Liver (tissue), 3 donors: ENCODE results near the gene CASZ1.

Source experiments
- EGR1 ChIP-seq, 2 donors: IDR thresholded peaks; 2 replicates each; pipeline ENCODE4 v1.6.1; 2016 to 2018; ENCODE audit warnings: antibody characterized with exemption in 2 of 2, low read depth in 2 of 2
- FOXA2 ChIP-seq: IDR thresholded peaks from 2 replicates; pipeline ENCODE4 v1.6.1; 2016; ENCODE audit warnings: antibody characterized with exemption
- GABPA ChIP-seq, 2 donors: IDR thresholded peaks in 1 of 2; conservative IDR thresholded peaks in 1 of 2; 2 replicates each; pipeline ENCODE4 v1.6.1; 2016; ENCODE audit warnings: antibody characterized with exemption in 2 of 2, mild to moderate bottlenecking in 1 of 2, moderate library complexity in 1 of 2
- RAD21 ChIP-seq, 2 donors: IDR thresholded peaks; 2 replicates each; pipeline ENCODE4 v1.6.1; 2016; ENCODE audit warnings: antibody characterized with exemption in 2 of 2, mild to moderate bottlenecking in 2 of 2
- TF ChIP-seq, protein P1 (sequence below): fragments of 150-350 bp; IDR thresholded peaks from 2 replicates; pipeline ENCODE4 v1.5.1; 2017; ENCODE audit warnings: improper control_type of control experiment, low read depth, low read length; ENCODE audit not compliant: missing input control
- donor health status: healthy.
- donor health status: healthy.

DNA sequence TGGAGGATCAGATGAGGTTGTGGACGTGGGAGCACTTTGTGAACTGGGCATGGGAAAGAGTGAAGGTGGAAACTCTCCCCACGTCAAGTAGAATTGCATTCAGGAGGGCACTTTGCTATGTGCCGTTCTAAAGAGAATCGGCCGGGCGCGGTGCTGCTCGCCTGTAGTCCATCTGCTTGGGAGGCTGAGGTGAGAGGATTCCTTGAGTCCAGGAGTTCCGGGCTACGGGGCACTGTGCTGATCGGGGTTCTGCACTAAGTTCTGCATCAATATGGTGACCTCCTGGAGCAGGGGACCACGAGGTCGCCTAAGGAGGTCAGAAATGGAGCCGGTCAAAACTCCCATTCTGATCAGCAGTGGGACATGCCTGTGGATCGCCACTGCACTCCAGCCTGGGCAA, 179.8 kb downstream of the CASZ1 start:
- TF ChIP-seq RAD21 (IDR thresholded peaks at IDR 0.05) (no peak), FOXA2 (no peak), EGR1 (IDR thresholded peaks at IDR 0.05; ENCODE audit: low read depth in 2 of 2) (no peak), GABPA (IDR thresholded peaks at IDR 0.05 in 1 of 2, conservative IDR thresholded peaks at IDR 0.05 in 1 of 2) (no peak)
- TF ChIP-seq, protein P1, sequence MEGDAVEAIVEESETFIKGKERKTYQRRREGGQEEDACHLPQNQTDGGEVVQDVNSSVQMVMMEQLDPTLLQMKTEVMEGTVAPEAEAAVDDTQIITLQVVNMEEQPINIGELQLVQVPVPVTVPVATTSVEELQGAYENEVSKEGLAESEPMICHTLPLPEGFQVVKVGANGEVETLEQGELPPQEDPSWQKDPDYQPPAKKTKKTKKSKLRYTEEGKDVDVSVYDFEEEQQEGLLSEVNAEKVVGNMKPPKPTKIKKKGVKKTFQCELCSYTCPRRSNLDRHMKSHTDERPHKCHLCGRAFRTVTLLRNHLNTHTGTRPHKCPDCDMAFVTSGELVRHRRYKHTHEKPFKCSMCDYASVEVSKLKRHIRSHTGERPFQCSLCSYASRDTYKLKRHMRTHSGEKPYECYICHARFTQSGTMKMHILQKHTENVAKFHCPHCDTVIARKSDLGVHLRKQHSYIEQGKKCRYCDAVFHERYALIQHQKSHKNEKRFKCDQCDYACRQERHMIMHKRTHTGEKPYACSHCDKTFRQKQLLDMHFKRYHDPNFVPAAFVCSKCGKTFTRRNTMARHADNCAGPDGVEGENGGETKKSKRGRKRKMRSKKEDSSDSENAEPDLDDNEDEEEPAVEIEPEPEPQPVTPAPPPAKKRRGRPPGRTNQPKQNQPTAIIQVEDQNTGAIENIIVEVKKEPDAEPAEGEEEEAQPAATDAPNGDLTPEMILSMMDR: no peak
